ENCODE data around the gene EPB41L4B. TPM values are rescaled to one million over a fixed set of nuclear protein-coding genes. Genes with fewer than 3 reads are reported as not detected.

Gene EPB41L4B
- total and polyA plus RNA-seq, 2 of the 4 experiments (the other 2 are of a cell fraction) = 0.36 to 0.54 TPM

GRCh38 chr9:109214414-109214813 lies 106.4 kb downstream of the EPB41L4B start:
- dilution Hi-C loops (cut with HindIII; ENCODE audit: low sequenced_read_pairs, unreplicated experiment) (no loop called here), intact Hi-C loops (cut with micrococcal nuclease) (loop anchor here (10.0 kb wide), 1 partner anchor 60 kb away; no protein-coding TSS in a partner anchor), in situ Hi-C loops (cut with MboI; ENCODE audit: low sequenced_read_pairs) (no loop called here)
- H2BK120ac ChIP-seq (ENCODE audit: low read depth, low read length) = no peak overlapping the region
- ATAC-seq (ENCODE audit: low read depth) = no peak
- H3K27me3 ChIP-seq (ENCODE audit: control insufficient read depth, insufficient read depth, low read length) = peaks cover 29% of the 10 kb centered on the region
- WGBS, 2 experiments (ENCODE audit: extremely low coverage in 2 of 2, insufficient read length in 1 of 2) = 75% methylated on average over 6 of the region's 6 CpGs; no CpG with 5 or more reads in 1 of the 2 experiments
- no peak overlapping the region for H3K27ac ChIP-seq (ENCODE audit: insufficient read depth, low read length)
- no peak for TF ChIP-seq RCOR1 (IDR thresholded peaks at IDR 0.05; ENCODE audit: insufficient replicate concordance, low read length)
- TF ChIP-seq SMC3 (IDR thresholded peaks at IDR 0.05; ENCODE audit: low read depth, low read length) = no peak
- no peak overlapping the region for H3K4me3 ChIP-seq (ENCODE audit: insufficient read depth, low read depth, low read length)
- H3K4me1 ChIP-seq (ENCODE audit: control insufficient read depth, insufficient read depth, low read length) = no peaks in the 10 kb centered on the region
- H3K79me1 ChIP-seq (ENCODE audit: low read depth in 1 of 2, low read length in 2 of 2) = no peaks in the 10 kb centered on the region
- no peak for DNase-seq
- H2BK20ac ChIP-seq (ENCODE audit: low read depth, low read length) = no peak overlapping the region
- no peak overlapping the region for H3K9ac ChIP-seq (ENCODE audit: low read depth, low read length)
- no peak overlapping the region for H2AFZ ChIP-seq (replicated peaks; ENCODE audit: low read length, poor library complexity)
- no peak overlapping the region for H3K56ac ChIP-seq (ENCODE audit: extremely low read depth, insufficient read depth, low read length)
- H3K18ac ChIP-seq (ENCODE audit: low read depth, low read length) = no peak overlapping the region
- H4K20me1 ChIP-seq (ENCODE audit: insufficient read depth, low read length) = no peaks in the 10 kb centered on the region
- H3K36me3 ChIP-seq (ENCODE audit: control insufficient read depth, insufficient read depth, low read length) = no peaks in the 10 kb centered on the region
- no peak overlapping the region for H3K4ac ChIP-seq (ENCODE audit: low read depth, low read length)
- H4K8ac ChIP-seq (ENCODE audit: low read depth in 2 of 2, low read length in 2 of 2) = no peak overlapping the region
- H2BK5ac ChIP-seq (ENCODE audit: low read depth, low read length, poor library complexity, severe bottlenecking) = no peak overlapping the region
- BruUV-seq (replicated peaks) = no TSS peak
- no peak overlapping the region for H3K14ac ChIP-seq (replicated peaks; ENCODE audit: low read depth, low read length)
- ChIA-PET POLR2A (ENCODE audit: unreplicated experiment) (no interaction called here), CTCF (no interaction called here)
- H3K9me1 ChIP-seq (ENCODE audit: insufficient read depth, low read length) = no peaks in the 10 kb centered on the region
- no peak overlapping the region for H3K4me2 ChIP-seq (ENCODE audit: low read depth, low read length)
- no peak overlapping the region for H2AK9ac ChIP-seq (replicated peaks; ENCODE audit: low read depth, low read length, poor library complexity)
- H3K23ac ChIP-seq (ENCODE audit: low read depth, low read length) = no peak overlapping the region
- no peak overlapping the region for H2BK15ac ChIP-seq (ENCODE audit: low read depth, low read length)
- no peak overlapping the region for H4K91ac ChIP-seq (ENCODE audit: insufficient read depth, low read depth, low read length)
- H3K9me3 ChIP-seq (ENCODE audit: control insufficient read depth, insufficient read depth, low read length) = no peaks in the 10 kb centered on the region
- no peak overlapping the region for H2AK5ac ChIP-seq (ENCODE audit: low read depth, low read length)
- no peak overlapping the region for H4K5ac ChIP-seq (ENCODE audit: low read depth, low read length)

Data from IMR-90 (cell line).